DND-41 (cell line): ENCODE data around the gene TMEM91.

Experiments
- ATAC-seq: fragments of 200-7000 bp; cut with Tn5 transposase; 3 replicates; pipeline ENCODE4 v1.9.1; 2021; ENCODE audit warnings: low read depth; ENCODE audit not compliant: insufficient read depth
- DNase-seq: peaks from one replicate; pipeline ENCODE4 v3.0.0-alpha.2; 2020
- H2AFZ ChIP-seq: 2 replicates; pipeline ENCODE4 v1.6.0; 2012; ENCODE audit warnings: low read depth, low read length
- H3K27ac ChIP-seq: 2 replicates; pipeline ENCODE4 v1.5.1; 2012; ENCODE audit warnings: low read length, inconsistent platforms
- H3K27me3 ChIP-seq: fragments of 200-600 bp; sonication (generic); 2 replicates; pipeline ENCODE4 v1.6.0; 2012; ENCODE audit warnings: low read length, mild to moderate bottlenecking, inconsistent platforms; ENCODE audit not compliant: insufficient read depth, poor library complexity
- H3K36me3 ChIP-seq: 2 replicates; pipeline ENCODE4 v1.5.1; 2012; ENCODE audit warnings: low read length, inconsistent platforms; ENCODE audit not compliant: insufficient read depth
- H3K4me1 ChIP-seq: 2 replicates; pipeline ENCODE4 v1.5.1; 2012; ENCODE audit warnings: mild to moderate bottlenecking, low read length; ENCODE audit not compliant: insufficient read depth
- H3K4me2 ChIP-seq: 2 replicates; pipeline ENCODE4 v1.6.0; 2012; ENCODE audit warnings: mild to moderate bottlenecking, moderate library complexity, low read length, inconsistent platforms; ENCODE audit not compliant: insufficient read depth
- H3K4me3 ChIP-seq, 2 experiments: fragments of 200-600 bp in 1 of 2; shearing (Covaris generic) in 1 of 2; 2 replicates each; pipeline ENCODE4 v1.5.1; 2012 to 2016; ENCODE audit warnings: inconsistent platforms in 2 of 2, low read length in 2 of 2, mild to moderate bottlenecking in 2 of 2, low read depth in 1 of 2, moderate library complexity in 1 of 2
- H3K79me2 ChIP-seq: 2 replicates; pipeline ENCODE4 v1.6.0; 2012; ENCODE audit warnings: low read length, inconsistent platforms; ENCODE audit not compliant: insufficient read depth
- H3K9ac ChIP-seq: 2 replicates; pipeline ENCODE4 v1.6.0; 2012; ENCODE audit warnings: low read depth, mild to moderate bottlenecking, inconsistent platforms, low read length, moderate library complexity
- H3K9me3 ChIP-seq: 2 replicates; pipeline ENCODE4 v1.5.1; 2012; ENCODE audit warnings: low read length, moderate library complexity, mild to moderate bottlenecking, inconsistent platforms; ENCODE audit not compliant: insufficient read depth, severe bottlenecking
- H4K20me1 ChIP-seq: 2 replicates; pipeline ENCODE4 v1.6.0; 2012; ENCODE audit warnings: low read length; ENCODE audit not compliant: insufficient read depth
- CTCF ChIP-seq: IDR thresholded peaks from 2 replicates; pipeline ENCODE4 v1.5.1; 2012; ENCODE audit warnings: borderline replicate concordance, low read length, moderate library complexity, mild to moderate bottlenecking; ENCODE audit not compliant: poor library complexity, severe bottlenecking; ENCODE audit errors: extremely low read depth
- EZH2 ChIP-seq: IDR thresholded peaks from 3 replicates; pipeline ENCODE4 v1.6.1; 2012; ENCODE audit warnings: borderline replicate concordance, low read depth, mild to moderate bottlenecking, moderate library complexity, low read length, inconsistent platforms; ENCODE audit not compliant: severe bottlenecking

TMEM91 gene

GRCh38 chr19:41411100-41411967 lies 35.0 kb downstream of the TMEM91 start:
- DNase-seq, result no peak
- Histone ChIP-seq H3K9ac (no peak overlapping the region), H3K79me2 (no peaks in the 10 kb centered on the region), H2AFZ (no peak overlapping the region), H3K4me3 (no peak overlapping the region), H3K36me3 (peaks cover 35% of the 10 kb centered on the region), H3K9me3 (no peaks in the 10 kb centered on the region), H3K4me2 (no peak overlapping the region), H3K27me3 (no peaks in the 10 kb centered on the region), H3K27ac (no peak overlapping the region), H4K20me1 (no peaks in the 10 kb centered on the region), H3K4me1 (no peaks in the 10 kb centered on the region)
- TF ChIP-seq EZH2, result no peak
- TF ChIP-seq CTCF, result no peak
- no peak for ATAC-seq

GRCh38 chr19:41411968-41412265 lies 35.6 kb downstream of the TMEM91 start:
- no peaks in the 10 kb centered on the region for H3K9me3 ChIP-seq
- no peak overlapping the region for H3K4me2 ChIP-seq
- no peak for DNase-seq
- no peak overlapping the region for H3K9ac ChIP-seq
- no peak for ATAC-seq
- H3K4me1 ChIP-seq, result no peaks in the 10 kb centered on the region
- TF ChIP-seq EZH2 (no peak), CTCF (no peak)
- H4K20me1 ChIP-seq, result no peaks in the 10 kb centered on the region
- no peak overlapping the region for H3K27ac ChIP-seq
- no peaks in the 10 kb centered on the region for H3K79me2 ChIP-seq
- no peak overlapping the region for H2AFZ ChIP-seq
- H3K27me3 ChIP-seq, result no peaks in the 10 kb centered on the region
- H3K36me3 ChIP-seq, result peaks cover 35% of the 10 kb centered on the region
- no peak overlapping the region for H3K4me3 ChIP-seq

- H2AFZ ChIP-seq, result no peak overlapping the region
- no peaks in the 10 kb centered on the region for H3K4me1 ChIP-seq
- H3K27me3 ChIP-seq, result no peaks in the 10 kb centered on the region
- H3K36me3 ChIP-seq, result peaks cover 39% of the 10 kb centered on the region
- H3K4me2 ChIP-seq, result no peak overlapping the region
- H3K4me3 ChIP-seq, result no peak overlapping the region
- no peak overlapping the region for H3K27ac ChIP-seq
- no peaks in the 10 kb centered on the region for H3K79me2 ChIP-seq
- no peak overlapping the region for H3K9ac ChIP-seq
- DNase-seq (no peak), ATAC-seq (no peak)
- no peak for TF ChIP-seq CTCF
- TF ChIP-seq EZH2, result no peak
- H3K9me3 ChIP-seq, result no peaks in the 10 kb centered on the region
- H4K20me1 ChIP-seq, result no peaks in the 10 kb centered on the region
These were observed 36.6 kb downstream of the TMEM91 start for GRCh38 chr19:41412953-41413352.

- Histone ChIP-seq H3K4me1 (no peaks in the 10 kb centered on the region), H4K20me1 (no peaks in the 10 kb centered on the region), H3K36me3 (peaks cover 46% of the 10 kb centered on the region), H3K79me2 (no peaks in the 10 kb centered on the region), H3K27ac (no peak overlapping the region), H2AFZ (no peak overlapping the region), H3K4me2 (no peak overlapping the region), H3K9ac (no peak overlapping the region), H3K27me3 (no peaks in the 10 kb centered on the region), H3K9me3 (no peaks in the 10 kb centered on the region), H3K4me3 (no peak overlapping the region)
- DNase-seq (no peak), ATAC-seq (no peak)
- TF ChIP-seq CTCF, result no peak
These were observed 37.6 kb downstream of the TMEM91 start for GRCh38 chr19:41413947-41414346.
